Anterior cingulate cortex (tissue), 58 donors: ENCODE results near the gene DGCR8.
"Not testable (repeated sequence)": the region's sequence is repeated elsewhere in the genome, so short reads cannot be mapped to it uniquely, and the experiment has no call there.

Source experiments
- DNase-seq, 58 donors: peaks; one replicate each; lab custom pipeline; 2025; lab: John Stamatoyannopoulos, UW

The DGCR8 gene

DNA sequence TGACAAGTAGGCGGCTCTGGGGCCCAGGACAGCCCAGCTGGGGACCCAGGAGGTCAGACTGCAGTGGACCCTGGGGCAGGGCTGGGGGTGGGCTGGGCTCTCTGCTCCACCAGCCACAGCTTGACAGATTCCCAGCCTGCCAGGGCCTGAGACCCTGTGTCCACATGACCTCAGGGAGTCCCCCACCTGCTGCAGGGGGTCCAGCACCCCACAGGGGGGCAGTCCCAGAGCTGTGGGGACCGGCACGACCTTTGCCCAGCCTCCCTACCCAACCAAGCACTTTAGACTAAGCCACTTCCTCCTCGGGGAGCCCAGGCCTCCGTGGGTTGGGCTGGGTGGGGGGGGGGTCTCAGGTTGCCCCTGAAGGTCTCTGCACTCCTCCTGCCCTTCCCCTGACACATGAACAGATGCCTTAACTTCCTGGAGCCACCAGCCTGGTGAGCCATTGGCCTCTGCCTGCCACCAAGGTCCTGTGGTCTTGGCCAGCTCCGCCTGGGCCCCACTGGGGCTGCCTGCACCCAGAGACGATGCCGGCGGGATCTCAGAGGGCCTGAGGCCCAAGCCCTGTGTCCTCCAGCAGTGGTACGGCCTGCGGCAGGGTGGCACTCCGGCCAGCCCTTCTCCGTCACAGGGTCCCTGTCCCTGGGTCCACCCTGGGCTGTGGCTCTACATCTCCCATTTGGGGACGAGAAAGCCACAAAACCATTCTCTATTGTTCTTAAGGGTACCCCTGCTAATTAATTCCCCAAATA lies 67.4 kb downstream of the DGCR8 start:
- no peak for DNase-seq

DNA sequence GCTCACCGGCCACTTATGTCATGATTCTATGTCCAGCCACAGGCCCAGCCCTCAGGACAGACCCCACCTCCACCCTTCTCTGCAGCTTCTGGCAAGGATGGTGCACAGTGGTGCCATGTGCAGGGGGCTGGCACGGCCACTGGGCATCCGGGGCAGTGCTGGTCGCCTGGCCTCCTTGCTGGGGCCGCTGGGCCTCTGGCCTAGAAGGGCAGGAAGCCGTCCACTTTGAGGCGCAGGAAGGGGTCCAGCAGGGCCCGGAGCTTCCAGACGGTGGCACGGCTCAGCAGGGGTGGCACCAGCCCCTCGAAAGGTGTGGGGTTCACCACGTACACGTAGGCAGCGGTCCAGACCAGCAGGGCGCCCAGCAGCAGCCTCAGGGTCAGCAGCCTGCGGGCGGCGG lies 68.4 kb downstream of the DGCR8 start:
- no peak for DNase-seq

DNA sequence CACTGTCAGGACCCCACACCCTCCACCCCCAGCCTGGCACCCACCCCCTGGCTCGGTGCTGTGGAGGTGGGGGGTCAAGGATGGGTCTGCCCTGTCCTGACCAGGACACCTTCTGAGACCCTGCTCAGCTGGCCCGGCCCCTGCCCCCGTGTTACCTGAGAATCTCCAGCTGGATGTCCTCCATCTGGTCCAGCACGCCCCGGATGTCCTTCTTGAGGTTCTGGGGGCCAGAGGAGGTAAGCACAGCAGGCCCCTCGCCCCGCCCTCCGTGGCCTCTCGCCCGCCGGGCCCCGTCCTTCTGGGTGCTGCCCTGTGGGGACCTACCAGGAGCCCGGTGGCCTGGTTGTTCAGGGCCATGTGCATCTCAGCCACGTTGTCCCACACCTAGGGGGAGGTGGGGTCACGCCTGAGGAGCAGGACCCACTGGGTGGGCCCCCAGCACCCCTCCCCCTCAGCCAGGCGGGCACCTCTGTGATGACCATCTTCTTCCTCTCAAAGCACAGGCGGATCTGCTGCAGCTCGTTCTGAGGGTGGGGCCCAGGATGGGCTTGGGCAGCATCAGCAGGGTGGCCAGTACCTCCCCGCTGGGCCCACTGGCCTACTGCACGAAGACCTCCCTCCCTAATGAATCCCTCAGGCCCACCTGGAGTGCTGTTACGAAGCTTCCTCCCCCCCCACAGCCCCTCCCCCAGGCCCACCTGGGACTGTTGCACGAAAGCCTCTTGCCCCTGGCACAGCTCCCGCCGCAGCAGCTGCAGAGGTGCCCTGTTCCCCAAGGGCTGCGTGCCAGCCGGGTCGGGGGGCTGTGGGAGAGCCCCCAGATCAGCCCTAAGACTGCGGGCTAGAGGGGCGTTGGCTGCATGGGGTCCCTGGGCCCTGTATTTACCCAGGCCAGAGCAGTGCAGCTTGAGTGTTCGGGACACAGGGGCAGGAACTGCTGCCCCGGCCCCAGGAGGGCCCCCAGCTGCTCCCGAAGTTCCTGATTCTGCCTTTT lies 69.5 kb downstream of the DGCR8 start:
- no peak for DNase-seq

DNA sequence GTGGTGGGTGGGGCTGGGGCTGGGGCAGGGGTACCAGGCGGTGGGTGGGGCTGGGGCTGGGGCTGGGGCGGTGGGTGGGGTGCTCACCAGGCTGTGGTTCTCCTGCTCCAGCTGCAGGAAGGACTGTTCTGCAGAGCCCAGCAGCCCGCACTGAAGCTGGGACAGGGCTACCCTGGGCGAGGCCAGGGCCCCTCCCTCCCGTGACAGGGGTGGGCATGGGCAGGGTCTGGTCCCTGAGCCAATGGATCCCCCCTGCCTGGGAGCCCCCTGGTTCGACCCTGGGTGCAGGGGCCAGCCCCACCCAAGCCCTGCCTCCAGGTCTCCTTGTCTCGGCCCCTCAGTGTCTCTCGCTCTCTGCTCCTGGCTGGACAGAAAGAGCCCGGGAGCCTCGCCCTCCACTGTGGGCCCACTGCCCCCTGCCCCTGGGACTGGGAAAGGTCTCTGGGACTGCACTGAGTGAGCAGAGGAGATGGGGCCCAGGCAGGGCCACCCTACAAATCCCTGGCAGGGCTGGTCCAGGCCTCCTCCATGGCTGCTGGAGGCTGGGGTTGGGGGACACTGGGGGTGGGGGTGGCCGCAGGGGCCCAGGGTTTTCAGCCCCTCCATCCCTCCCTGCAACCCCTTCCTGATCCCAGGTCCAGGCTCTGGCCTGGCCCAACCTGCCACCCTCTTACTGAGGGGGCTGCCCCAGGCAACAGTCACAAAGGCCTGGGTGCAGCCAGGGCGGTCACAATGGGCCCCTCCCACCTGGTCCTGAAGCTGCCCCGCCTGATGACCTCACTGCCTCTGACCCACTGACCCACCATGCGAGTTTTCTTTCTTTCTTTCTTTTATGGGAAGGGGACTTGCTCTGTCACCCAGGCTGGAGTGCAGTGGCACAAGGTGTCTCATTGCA lies 70.6 kb downstream of the DGCR8 start, which contains the start of gene CCDC188:
Gene CCDC188 (minus strand): TSS at position 675 of the 895 bp plus-strand sequence. CDS start 69 bp downstream, at position 606.
- DNase-seq, result no peak

DNA sequence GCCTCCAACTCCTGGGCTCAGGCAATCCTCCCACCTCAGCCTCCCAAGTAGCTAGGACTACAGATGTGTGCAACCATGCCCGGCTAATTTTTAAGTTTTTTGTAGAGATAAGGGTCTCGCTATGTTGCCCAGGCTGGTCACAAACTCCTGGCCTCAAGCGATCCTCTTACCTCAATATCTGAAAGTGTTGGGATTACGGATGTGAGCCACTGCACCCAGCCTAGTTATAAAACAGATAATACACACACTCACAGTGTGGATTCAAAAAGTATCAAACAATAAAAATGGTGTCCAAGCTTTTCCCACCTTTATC lies 71.2 kb downstream of the DGCR8 start:
- no peak for DNase-seq

DNA sequence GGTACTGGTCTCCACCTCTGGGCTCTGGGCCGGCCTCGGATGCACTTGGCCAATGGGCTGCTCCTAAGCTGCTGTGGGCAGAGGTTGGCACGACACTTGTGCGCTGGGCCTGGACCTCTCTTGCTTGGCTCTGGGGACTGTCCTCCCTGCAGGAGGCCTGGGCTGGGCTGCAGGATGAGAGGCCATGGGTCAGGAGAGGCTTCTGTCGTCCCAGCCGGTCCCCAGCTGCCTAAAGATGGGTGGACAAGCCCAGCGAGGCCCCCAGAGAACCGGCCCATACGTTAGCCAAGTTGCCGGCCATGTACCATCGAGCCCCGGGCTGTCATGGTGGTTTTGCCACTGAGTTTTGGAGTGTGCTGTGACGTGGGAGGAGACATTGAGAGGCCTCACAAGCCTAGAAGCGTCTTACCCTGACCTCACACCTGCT lies 72.4 kb downstream of the DGCR8 start:
- DNase-seq, result no peak

DNA sequence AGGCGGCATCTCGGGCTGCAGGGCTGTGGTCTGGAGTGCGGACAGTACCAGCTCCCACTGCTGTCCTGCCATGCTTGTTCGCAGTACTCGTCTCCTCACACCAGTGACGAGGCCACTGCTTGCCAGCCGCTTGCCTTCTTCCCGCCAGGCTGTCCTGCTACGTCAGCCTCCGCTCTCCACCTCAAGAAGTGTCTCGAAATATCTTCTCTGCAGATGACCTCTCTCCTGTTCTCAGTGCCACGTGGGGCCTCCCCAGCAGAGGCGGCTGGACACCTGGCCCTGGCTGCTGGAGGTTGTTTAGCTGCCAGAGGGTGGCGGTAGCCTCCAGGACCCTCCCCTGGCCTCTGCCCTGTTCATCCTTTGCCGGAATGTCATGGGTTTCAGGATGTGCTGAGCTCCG lies 73.9 kb downstream of the DGCR8 start:
- no peak for DNase-seq

DNA sequence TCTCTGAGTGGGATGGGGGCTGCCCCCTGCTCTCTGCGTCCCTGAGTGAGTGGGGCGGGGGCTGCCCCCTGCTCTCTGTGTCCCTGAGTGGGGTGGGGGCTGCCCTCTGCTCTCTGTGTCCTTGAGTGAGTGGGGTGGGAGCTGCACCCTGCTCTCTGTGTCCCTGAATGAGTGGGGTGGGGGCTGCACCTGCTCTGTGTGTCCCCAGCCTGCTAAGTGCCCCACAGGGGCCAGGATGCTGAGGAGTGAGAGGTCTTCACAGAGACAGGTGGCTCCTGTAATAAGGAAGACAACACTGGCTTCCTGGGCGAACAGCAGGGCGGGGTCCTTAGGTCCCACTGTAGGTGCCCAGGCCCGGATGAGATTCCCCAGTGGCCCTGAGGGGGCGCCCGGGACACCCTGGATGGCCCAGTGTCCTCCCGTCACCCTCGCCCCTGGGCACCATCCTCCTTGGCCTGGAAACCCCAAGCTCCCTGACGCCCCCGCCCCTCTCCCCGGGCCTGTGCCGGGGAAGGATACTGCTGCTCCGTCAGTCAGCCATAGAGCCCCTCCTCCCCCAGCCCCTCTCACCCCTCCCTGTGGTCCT lies 74.7 kb downstream of the DGCR8 start:
- peak in 1 of 58 donors; percentile 75 for DNase-seq

DNA sequence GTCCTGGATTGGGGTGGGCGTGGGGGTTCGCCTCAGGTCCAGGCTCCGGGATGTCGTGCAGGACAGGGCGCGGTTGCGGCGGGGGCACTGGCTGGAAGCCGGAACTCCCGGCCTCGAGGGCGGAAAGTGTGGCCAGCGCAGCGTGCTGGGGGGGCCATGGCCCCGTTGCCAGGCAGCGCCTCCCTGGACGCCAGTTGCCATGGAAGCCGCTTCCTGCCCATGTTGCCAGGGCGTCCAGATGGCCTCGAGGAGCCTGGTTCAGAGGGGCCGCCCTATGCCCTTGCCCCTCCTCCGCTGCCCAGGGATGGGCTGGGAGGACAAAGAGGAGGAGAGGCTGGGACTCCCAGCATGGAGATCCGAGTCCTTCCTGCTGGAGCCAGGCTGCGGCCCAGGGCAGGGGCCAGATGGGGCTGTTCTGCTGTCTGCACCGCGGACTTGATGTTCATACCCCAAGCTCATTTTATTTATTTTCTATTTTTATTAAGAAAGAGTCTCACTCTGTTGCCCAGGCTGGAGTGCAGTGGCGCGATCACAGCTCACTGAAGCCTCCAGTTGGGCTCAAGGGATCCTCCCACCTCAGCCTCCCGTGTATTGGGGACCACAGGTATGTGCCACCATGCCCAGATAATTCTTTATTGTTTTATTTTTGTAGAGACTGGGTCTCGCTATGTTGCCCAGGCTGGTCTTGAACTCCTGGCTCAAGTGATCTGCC lies 75.4 kb downstream of the DGCR8 start:
- peak in 49 of 58 donors; percentile 11 to 78 (median 57) for DNase-seq

DNA sequence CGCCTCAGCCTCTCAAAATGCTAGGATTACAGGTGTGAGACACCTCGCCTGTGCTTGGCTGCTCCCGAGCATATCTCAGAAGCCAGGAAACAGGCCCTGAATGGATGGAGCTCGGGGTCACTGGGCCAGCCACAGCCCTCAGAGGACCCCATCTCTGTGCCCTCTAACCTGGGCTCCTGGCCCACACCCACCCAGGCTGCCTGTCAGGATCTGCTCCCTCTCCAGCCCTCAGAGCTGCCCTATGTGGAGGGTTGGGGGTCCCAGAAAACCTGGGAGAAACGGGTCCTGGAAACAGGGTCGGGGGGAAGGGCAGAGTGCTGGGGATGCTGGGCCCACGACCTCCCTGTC lies 76.0 kb downstream of the DGCR8 start:
- no peak for DNase-seq

DNA sequence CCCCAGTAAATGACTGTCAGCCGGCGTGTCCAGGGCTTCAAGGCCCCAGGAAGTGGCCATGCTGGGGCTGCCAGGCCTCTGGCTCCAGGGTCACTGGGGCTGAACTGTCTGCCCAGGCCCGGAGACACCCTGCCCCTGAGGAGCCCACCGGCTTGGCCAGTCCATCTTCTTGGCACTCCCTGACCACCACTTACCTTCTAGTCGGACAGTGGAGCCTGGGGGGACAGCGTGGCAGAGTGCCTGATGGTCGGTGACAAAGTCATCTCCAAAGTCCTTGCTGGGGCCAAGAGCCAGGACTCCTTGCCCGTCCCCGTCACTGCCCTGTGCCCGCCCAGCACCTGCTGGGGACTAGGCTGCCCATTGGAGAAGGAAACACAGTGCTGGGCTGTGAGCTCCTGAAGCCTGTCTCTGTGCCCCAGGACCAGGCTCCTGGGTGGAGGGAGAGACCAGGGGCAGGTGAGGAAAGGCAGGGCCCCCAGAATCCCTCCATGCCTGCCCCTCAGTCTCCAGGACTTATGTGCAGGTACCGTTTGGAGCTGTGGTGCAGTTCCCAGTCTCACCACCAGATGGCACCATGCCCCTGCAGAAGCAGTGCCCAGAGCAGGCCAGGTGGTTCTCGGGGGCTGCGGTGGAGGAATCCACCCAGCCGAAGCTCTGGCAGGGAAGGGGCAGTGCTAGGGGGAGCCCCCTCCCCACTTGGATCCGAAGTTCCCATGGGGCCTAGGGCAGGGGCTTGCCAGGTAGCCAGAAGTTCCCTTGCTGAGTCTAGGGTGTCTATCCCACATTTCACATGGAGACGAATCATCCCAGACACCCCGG lies 76.8 kb downstream of the DGCR8 start:
- peak in 57 of 58 donors; percentile 19 to 93 (median 71) for DNase-seq

DNA sequence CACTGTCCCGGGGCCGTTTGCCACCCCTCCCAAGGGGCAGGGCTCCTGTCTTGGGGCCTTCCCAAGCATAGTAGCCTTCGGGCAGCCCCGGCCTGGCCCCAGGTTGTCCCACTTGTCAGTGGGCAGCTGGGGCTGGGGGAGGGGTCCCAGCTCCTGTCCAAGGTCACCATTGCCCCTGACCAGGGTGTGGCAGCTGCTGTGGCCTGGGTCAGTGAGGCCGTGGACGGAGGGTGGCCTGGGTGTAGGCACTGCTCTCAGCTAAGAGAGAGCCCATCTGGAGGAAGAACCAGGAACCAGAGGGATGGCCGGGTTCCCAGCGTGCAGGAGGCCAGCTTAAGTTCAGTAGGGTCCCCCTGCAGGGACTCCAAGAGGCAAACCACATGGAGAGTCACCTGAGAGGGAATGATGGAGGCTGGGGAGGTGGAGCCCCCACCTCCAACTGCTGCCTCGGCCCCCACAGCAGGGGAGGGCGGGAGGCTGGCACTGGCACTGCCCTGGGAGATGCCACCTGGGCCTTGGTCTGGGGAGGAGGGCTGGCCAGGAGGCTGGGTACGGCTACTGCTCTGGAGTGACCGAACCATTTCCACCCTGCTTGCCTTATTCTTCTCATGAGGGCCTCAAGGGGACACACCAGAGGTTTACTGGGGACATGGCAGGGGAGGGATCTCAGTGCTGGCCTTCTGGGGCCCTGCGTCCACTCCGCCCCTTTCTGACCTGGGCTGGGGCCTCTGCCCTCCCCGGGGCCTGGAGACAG lies 77.6 kb downstream of the DGCR8 start:
- DNase-seq, result no peak

DNA sequence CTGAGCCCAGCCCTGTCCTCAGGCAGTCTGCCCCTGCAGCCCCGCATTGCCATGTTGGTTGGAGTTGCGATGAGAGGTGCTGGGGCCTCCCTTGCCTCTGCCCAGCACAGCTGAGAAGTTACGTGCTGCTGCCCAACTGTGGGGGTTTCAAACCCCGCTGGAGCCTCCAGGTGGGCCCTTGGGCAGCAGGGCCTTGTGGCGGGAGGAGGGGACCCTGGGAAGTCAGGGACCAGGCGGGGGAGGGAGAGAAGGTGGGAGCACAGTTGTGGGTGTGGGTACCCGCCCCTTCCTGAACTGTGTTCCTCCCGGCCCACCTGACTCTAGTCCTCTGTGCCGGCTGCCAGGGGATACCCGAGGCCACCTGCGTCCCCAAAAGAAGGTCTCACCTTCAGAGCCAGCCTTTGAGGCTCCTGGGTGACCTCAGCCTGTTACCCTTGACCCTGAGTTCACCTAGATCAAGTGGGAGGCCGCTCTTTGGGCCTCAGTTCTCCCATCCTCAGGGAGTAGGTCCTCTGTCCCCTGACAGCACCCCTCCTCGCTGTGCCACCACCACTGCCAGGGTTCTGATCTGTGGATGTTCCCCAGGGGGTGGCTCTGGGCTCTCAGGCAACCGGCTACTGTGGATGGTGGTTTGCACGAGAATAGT lies 78.5 kb downstream of the DGCR8 start:
- no peak for DNase-seq

DNA sequence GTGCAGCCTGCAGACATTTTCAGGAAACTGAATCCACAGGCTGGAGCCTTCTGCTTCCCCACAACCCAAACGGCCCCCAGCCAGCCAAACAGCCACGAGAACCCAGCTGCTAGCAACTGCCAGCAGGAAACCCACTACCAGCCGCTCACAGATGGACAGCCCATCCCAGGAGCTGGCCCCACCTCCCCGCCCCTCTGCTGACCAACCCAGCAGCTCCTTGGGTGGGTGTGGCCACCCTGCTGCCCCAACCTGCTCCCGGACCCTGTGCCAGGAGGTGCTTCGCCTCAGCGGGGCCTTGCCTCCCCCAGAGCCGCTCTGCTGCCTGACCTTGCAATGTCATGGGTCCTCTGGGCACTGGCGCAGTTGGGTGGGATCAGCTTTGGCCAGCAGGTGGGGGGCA lies 79.0 kb downstream of the DGCR8 start:
- no peak for DNase-seq

DNA sequence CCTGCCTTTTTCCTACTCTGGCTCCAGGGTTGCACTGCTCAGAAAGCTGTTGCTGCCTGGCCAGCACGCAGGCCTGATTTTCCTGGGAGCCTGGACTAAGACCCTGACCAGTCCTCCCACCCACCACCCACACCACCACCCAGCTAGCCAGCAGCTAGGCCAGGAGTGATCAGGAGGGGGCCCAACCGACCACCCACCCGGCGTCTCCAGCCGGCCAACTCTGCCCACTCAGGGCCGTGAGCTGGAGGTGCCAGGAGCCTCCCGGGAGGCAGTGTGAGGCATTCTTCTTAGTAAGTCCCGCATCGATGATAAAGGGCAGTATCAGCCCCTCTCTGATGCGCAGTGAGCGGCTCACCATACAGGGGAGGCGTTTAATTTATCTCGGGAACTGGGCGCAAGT lies 79.5 kb downstream of the DGCR8 start:
- DNase-seq, result not testable (repeated sequence)

DNA sequence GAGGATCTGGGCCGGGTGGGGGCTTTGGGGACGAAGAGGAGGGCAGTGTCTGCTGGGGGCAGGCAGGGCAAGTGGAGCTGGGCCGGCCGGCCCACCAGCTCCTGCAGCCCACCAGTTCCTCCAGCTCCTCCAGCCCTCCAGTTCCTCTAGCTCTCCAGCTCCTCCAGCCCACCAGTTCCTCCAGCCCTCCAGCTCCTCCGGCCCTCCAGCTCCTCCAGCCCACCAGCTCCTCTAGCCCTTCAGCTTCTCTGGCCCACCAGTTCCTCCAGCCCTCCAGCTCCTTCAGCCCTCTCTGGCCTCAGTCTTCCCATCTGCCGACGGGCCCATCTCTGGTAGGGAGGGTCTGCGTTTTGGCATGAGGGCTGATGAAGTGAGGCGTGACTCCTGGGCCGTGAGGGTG lies 80.0 kb downstream of the DGCR8 start:
- DNase-seq, result no peak
